Right cardiac atrium (tissue), 5 donors: ENCODE measurements around the gene ID3. TPM values are rescaled to one million over a fixed set of nuclear protein-coding genes. Genes with fewer than 3 reads are reported as not detected.
A peak's percentile ranks its signal among the peaks of the same experiment; 100 is the strongest.

Source experiments
- ATAC-seq, 2 donors: fragments of 200-7000 bp; cut with Tn5 transposase; one replicate each; pipeline versions ENCODE4 v1.8.0 to v1.9.1; 2020; ENCODE audit warnings: moderate library complexity in 2 of 2, mild to moderate bottlenecking in 1 of 2
- DNase-seq, 3 donors: peaks; one replicate each; pipeline ENCODE4 v3.0.0-alpha.2; 2020
- H3K27ac ChIP-seq: one replicate; pipeline ENCODE4 v1.5.1; 2013; ENCODE audit warnings: mild to moderate bottlenecking, low read length, control low read depth, moderate library complexity
- H3K27me3 ChIP-seq: one replicate; pipeline ENCODE4 v1.6.1; 2013; ENCODE audit not compliant: control insufficient read depth, insufficient read depth
- H3K4me1 ChIP-seq: one replicate; pipeline ENCODE4 v1.6.1; 2013; ENCODE audit warnings: low read length; ENCODE audit not compliant: control insufficient read depth, insufficient read depth
- H3K4me3 ChIP-seq: one replicate; pipeline ENCODE4 v1.5.1; 2013; ENCODE audit warnings: low read length, control low read depth
- H3K9me3 ChIP-seq: one replicate; pipeline ENCODE4 v1.6.1; 2013; ENCODE audit warnings: low read length; ENCODE audit not compliant: control insufficient read depth
- WGBS: extraction: QIAGEN DNeasy Blood & Tissue Kit; methylation state at CpG from one replicate; pipeline ENCODE4 v1.1.7; 2013; 5-methylcytosine and 5-hydroxymethylcytosine counted together
- intact Hi-C, 4 donors: fragments of 100-400 bp; cut with DNase I; formaldehyde crosslinking; loops; one replicate each; pipeline versions ENCODE4 v1.11.0 to v1.14.0; 2022 to 2023
- polyA plus RNA-seq: library from polyadenylated mRNA; stranded (reverse); fragments of 200-250 nt; gene quantifications from one replicate; pipeline ENCODE4 v1.2.3, GENCODE V29; 2013
- total RNA-seq, 4 donors: library from RNA; stranded (reverse); fragmentation: NEBNext Ultra II Directional; extraction: Animal tissue kit (Norgen Biotek cat#: 25700); gene quantifications; one replicate each; pipeline ENCODE4 v1.2.1, GENCODE V29; 2021
- donor health status: healthy with polysubstance abuse.
- donor health status: DM: no; HTN: yes; CAD: no.
- donor health status: DM: no; HTN: no; CAD: no.
- donor health status: DM: no; HTN: yes; CAD: no; lungs with severe emphysema.
- donor health status: DM: yes; HTN: yes; CAD: no.

The ID3 gene
- total and polyA plus RNA-seq, 5 donors = 162 to 225 (median 179) TPM

DNA sequence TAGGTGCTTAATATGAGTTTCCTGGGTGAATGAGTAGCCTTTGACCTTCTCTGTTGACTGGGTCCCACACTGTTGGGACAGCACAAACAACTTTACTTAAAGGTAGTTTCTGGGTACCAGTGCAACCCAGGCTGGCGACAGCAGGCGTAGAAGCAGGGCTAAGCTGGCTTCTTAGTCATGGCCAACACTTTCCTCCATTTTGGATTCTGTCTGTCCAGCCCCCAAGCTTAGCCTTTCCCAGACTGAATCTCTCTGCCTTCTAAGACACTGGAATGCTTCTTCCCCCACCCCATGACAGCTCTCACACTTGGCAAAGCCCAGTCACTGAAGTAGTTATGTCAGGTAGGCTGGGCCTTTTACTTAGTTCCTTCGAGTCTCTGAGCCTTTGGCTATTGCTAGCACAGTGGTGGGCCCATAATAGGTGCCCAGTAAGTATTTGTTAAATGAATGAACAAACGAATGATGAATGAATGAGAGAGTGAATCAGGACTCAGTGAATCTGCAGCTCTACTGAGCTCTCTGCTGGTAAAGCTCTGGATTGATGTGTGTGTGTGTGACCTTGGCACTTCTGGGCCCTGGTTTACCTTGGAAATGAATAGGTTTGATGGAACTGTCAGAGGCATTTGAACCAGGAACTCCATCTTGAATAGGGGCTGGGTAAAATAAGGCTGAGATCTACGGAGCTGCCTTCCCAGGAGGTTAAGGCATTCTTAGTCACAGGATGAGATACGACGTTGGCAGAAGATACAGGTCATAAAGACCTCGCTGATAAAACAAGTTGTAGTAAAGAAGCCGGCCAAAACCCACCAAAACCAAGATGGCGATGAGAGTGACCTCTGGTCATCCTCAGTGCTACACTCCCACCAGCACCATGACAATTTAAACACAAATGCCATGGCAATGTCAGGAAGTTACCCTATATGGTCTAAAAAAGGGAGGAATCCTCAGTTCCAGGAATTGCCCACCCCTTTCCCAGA is 37.4 kb upstream of the ID3 start:
- intact Hi-C loops = loop anchor here in 1 of 4 donors (10.0 kb wide), 1 partner anchor 52 kb away; no protein-coding TSS in a partner anchor

DNA sequence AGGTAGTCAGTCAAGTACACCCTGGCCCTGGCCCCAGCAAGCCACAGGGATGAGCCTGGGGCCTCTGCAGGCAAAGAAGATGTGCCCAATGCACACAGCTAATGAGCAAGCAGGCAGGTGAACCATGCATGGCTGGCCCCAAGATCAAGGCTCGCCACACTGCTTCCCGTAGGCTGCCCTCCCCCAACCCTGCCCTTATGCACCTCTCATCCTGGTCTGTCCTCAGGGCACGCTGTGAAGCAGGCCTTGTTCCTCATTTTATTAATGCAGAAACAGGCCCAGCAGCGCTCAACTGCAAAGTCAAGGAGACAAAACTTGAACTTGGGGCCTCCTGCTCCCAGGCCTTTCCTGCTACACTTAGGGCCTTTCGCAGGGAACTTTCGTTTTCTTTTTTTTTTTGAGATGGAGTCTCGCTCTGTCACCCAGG is 35.6 kb upstream of the ID3 start:
- H3K9me3 ChIP-seq = no peaks in the 10 kb centered on the region
- H3K27me3 ChIP-seq = no peaks in the 10 kb centered on the region
- no peak overlapping the region for H3K4me3 ChIP-seq
- H3K4me1 ChIP-seq = peaks cover 4% of the 10 kb centered on the region
- DNase-seq (peak in 1 of 3 donors; percentile 23), ATAC-seq (no peak)
- intact Hi-C loops = loop anchor here in 1 of 4 donors (10.0 kb wide), 1 partner anchor 50 kb away; no protein-coding TSS in a partner anchor
- 95% methylated on average over 7 of the region's 7 CpGs for WGBS
- no peak overlapping the region for H3K27ac ChIP-seq

More for the DNA sequence above, 37.4 kb upstream of the ID3 start:
- H3K4me3 ChIP-seq = no peak overlapping the region
- H3K4me1 ChIP-seq = peaks cover 3% of the 10 kb centered on the region
- H3K27me3 ChIP-seq = no peaks in the 10 kb centered on the region
- DNase-seq (no peak), ATAC-seq (no peak)
- H3K27ac ChIP-seq = no peak overlapping the region
- no peaks in the 10 kb centered on the region for H3K9me3 ChIP-seq
- 78% methylated on average over 10 of the region's 10 CpGs for WGBS

DNA sequence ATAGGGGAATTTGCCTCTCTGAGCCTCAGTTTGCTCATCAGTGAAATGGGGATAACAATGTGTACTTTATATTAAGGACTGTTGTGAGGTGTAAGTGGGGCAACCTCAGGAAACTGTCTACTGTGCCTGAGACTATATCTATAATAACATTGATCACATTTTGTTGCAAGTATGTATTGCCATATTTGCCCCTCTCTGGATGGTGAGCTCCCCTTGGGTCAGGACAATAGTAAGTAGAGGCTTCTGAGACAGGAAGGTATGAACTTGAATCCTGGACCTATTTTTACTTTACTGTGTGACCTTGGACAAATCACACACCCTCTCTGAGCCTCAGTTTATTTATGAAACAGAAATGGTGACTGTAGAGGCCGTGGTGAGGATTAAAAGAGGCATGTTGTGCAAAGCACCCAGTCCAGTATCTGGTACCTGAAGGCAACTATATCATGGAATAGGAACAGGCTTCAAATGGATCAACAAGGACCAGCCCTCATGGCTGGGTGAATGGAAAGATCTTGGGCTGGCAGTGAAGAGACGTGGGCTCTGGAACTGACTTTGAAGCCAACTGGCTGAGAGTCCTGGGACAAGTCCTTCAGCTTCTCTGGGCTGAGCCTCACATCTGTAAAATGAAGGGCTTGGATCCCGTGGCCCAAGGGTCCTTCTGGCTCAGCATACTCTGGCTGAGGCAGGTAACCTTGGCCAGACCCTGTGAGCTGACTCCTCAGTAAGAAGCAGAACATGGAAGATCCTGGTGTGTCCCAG is 35.0 kb upstream of the ID3 start:
- WGBS = 87% methylated on average over 3 of the region's 3 CpGs
- no peak for DNase-seq
- no peak for ATAC-seq
- Histone ChIP-seq H3K9me3 (no peaks in the 10 kb centered on the region), H3K27me3 (no peaks in the 10 kb centered on the region), H3K27ac (no peak overlapping the region), H3K4me1 (peaks cover 4% of the 10 kb centered on the region), H3K4me3 (no peak overlapping the region)
- intact Hi-C loops = loop anchor here in 1 of 4 donors (10.0 kb wide), 1 partner anchor 50 kb away; no protein-coding TSS in a partner anchor

DNA sequence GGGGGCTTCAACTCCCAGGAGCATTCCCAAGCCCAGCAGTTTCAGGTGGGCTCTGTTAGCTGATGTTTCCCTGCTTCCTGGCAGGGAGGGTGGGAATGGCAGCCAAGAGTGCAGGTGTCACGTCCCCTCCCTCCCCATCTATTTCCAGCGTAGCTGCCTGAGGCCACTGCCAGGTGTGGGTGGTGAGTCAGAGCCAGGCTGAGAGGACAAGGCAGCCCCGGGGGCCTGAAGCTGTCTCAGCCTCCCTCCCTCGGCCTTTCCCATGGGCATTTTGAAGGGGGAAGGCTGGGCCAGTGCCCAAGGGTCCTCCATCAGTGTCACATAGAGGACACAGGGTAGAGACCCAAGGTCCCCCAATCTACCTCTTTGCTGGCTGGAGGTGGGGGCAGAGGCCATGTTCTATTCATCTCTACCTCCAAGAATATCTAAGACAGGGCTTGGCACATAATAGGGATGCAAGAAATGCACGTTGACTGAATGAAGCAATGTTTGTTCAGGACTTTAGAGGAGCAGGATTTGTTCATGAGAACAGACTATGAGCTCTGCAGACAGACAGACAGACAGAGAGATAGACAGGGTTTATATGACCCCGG is 34.4 kb upstream of the ID3 start:
- intact Hi-C loops = loop anchor here in 1 of 4 donors (10.0 kb wide), 1 partner anchor 49 kb away; no protein-coding TSS in a partner anchor
- no peaks in the 10 kb centered on the region for H3K27me3 ChIP-seq
- H3K4me1 ChIP-seq = peaks cover 4% of the 10 kb centered on the region
- DNase-seq = no peak
- H3K27ac ChIP-seq = no peak overlapping the region
- no peak overlapping the region for H3K4me3 ChIP-seq
- WGBS = 59% methylated on average over 6 of the region's 6 CpGs
- H3K9me3 ChIP-seq = no peaks in the 10 kb centered on the region
- ATAC-seq = no peak

DNA sequence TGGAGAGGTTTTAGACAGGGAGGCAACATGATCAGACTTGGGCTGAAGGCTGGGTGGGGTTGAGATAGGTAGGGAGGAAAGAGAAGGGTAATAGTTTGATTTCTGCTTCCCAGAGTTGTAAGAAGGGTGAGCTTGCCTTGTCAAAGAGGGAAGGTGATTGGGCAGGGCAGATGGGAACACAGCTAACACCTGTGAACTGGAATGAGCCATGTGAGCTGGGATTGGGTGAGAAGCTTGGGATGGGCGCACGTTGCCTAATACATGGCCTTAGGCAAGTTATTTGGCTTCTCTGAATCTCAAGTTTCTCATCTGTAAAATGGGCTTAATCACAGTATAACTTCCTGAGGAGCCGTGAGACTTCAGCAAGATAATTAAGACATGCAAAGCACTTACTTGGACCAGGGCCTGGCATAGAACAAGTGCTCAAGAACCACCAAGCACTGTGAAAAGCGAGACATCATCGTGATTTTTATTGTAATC is 33.8 kb upstream of the ID3 start:
- peaks cover 4% of the 10 kb centered on the region for H3K4me1 ChIP-seq
- no peaks in the 10 kb centered on the region for H3K27me3 ChIP-seq
- intact Hi-C loops = loop anchor here in 1 of 4 donors (10.0 kb wide), 1 partner anchor 48 kb away; no protein-coding TSS in a partner anchor
- H3K27ac ChIP-seq = no peak overlapping the region
- no peak for DNase-seq
- H3K9me3 ChIP-seq = no peaks in the 10 kb centered on the region
- 89% methylated on average over 5 of the region's 5 CpGs for WGBS
- no peak overlapping the region for H3K4me3 ChIP-seq
- ATAC-seq = no peak

DNA sequence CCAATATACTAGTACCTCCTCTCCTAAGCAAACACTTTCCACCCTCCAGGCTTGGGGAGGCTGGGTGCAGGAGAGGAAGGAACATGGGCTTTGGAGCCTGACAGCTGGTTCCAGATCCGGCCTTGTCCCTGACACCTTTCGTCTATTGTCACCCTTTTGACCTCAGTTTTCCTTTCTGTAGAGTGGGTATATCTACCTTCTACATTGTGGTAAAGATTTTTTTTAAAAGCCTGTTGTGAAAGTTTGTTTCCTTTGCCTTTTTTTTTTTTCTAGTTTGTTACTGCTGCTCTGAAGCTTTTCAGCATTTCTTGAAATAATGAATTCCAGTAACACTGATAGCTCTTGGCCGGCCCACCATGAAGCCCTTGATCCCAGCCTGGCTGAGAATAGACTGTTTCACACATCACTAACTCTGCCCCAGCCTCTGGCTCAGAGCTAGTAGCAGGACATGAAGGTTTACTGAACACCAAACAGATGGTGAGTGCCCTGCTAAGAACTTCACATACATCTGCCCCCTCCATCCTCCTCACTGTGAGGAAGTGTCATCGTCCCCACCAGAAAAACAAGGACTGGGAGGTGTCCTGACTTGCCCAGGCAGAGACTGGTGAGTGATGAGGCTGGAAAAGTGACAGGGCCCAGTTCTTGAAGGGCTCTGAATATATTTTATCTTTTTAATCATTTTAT is 33.0 kb upstream of the ID3 start:
- DNase-seq = no peak
- no peak for ATAC-seq
- intact Hi-C loops = loop anchor here in 1 of 4 donors (10.0 kb wide), 1 partner anchor 48 kb away; no protein-coding TSS in a partner anchor
- H3K27me3 ChIP-seq = no peaks in the 10 kb centered on the region
- H3K4me3 ChIP-seq = no peak overlapping the region
- no peaks in the 10 kb centered on the region for H3K9me3 ChIP-seq
- H3K4me1 ChIP-seq = peaks cover 7% of the 10 kb centered on the region
- 63% methylated on average over 4 of the region's 4 CpGs for WGBS
- H3K27ac ChIP-seq = no peak overlapping the region

DNA sequence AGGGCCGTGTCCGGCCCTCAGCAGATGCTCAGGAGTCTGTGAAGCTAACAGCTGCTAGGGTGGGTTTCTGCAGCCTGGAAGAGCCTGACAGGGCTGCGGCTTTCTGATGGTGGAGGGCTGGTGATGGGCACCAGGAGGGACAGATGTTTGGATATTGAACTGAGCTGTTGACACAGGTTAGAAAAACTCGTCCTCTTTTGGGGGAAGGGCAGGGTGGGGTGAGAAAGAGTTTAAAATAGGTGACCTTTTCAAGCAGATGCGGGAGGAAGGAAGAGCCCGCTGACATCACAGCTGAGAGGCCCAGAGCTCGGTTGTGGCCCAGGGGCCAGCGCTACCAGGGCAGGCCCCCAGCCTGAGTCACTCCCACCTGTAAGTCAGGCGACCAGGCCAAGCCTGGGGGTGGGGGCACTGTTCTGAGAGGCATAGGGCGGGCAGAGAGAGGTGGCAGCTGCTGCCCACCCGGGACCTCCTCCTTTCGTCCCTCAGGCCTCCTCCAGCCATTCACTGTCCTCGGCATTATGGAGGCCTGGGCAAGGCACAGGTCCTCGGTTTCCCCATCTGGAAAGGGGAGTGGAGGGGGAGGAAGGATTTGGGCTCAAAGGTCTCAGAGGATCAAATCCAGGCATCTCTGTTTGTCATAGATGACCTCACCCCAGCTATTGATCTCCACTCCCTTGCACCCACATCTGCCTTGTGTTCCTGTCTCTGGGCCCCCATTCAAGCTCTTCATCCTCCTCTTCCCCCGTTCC is 32.3 kb upstream of the ID3 start:
- 71% methylated on average over 15 of the region's 15 CpGs for WGBS
- H3K9me3 ChIP-seq = no peaks in the 10 kb centered on the region
- no peak for DNase-seq
- no peaks in the 10 kb centered on the region for H3K27me3 ChIP-seq
- H3K4me1 ChIP-seq = peaks cover 7% of the 10 kb centered on the region
- intact Hi-C loops = loop anchor here in 1 of 4 donors (10.0 kb wide), 1 partner anchor 47 kb away; no protein-coding TSS in a partner anchor
- peak in 1 of 2 donors; percentile 74 for ATAC-seq
- no peak overlapping the region for H3K4me3 ChIP-seq
- no peak overlapping the region for H3K27ac ChIP-seq

DNA sequence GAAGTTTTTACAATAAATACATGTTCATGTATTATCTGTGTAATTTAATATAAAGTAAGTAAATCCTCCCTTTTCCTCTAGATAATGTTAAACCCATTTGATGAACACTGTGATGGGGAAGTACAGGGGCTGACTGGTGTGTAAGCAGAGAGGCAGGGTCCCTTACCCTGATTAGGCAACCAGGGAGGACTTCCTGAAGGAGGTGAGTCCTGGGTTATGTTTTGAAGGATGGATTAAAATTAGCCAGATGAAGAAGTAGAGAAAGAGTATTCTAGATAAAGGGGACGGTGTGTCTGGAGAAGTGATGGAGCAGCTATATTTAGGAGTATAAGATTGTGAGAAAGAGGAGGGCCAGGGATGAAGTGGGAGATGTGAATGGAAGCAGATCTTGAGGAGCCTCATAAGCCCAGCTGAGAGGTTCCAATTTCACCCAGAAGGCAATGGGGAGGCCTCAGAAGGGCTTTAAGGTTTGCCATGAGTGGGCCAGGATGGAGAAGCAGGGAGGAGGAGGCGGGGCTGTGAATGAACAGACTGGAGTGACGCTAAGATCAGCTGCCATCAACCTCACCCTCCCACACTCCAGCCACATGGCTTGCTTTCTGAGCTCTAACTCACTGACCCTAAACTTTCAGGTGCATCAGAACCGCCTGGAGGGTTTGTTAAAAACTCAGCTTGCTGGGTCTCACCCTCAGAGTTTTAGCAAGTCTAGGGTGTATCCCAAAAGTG is 30.9 kb upstream of the ID3 start:
- no peak for ATAC-seq
- H3K4me1 ChIP-seq = peaks cover 7% of the 10 kb centered on the region
- 79% methylated on average over 4 of the region's 4 CpGs for WGBS
- H3K27ac ChIP-seq = no peak overlapping the region
- intact Hi-C loops = loop anchor here in 1 of 4 donors (10.0 kb wide), 1 partner anchor 45 kb away; no protein-coding TSS in a partner anchor
- no peak overlapping the region for H3K4me3 ChIP-seq
- no peaks in the 10 kb centered on the region for H3K27me3 ChIP-seq
- H3K9me3 ChIP-seq = no peaks in the 10 kb centered on the region
- DNase-seq = no peak

DNA sequence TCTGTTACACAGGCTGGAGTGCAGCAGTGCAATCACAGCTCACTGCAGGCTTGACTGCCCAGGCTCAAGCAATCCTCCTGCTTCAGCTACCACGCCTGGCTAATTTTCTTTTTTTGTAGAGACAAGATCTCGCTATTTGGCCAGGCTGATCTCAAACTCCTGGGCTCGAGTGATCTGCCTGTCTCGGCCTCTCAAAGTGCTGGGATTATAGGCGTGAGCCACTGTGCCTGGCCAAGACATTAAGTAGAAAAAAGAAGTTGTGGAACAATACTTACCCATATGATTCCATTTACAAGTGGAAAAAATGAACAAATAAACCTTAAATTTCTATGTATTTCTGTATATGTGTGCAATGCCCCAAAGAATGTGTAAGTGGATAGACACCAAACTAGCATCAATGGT is 30.3 kb upstream of the ID3 start:
- DNase-seq (no peak), ATAC-seq (no peak)
- intact Hi-C loops = no loop called here
- Histone ChIP-seq H3K9me3 (no peaks in the 10 kb centered on the region), H3K4me1 (peaks cover 7% of the 10 kb centered on the region), H3K27ac (no peak overlapping the region), H3K4me3 (no peak overlapping the region), H3K27me3 (no peaks in the 10 kb centered on the region)
- WGBS = 80% methylated on average over 5 of the region's 5 CpGs
